Measurements from ENCODE around the gene UMODL1.
A peak's percentile ranks its signal among the peaks of the same experiment; 100 is the strongest.
"Not testable (repeated sequence)": the region's sequence is repeated elsewhere in the genome, so short reads cannot be mapped to it uniquely, and the experiment has no call there.

Gene UMODL1

GRCh38 chr21:42114646-42115045 is 43.5 kb downstream of the UMODL1 start:
- Histone ChIP-seq H3K4me2 (ENCODE audit: low read length, poor library complexity, severe bottlenecking) (no peak overlapping the region), H3K9me3 (ENCODE audit: control insufficient read depth, low read length) (no peaks in the 10 kb centered on the region), H2AK5ac (ENCODE audit: low read length, severe bottlenecking) (no peak overlapping the region), H3K23ac (ENCODE audit: low read length in 2 of 2) (no peak overlapping the region), H3K4me1 (ENCODE audit: control insufficient read depth, insufficient read depth, low read depth, low read length) (no peaks in the 10 kb centered on the region), H2BK12ac (ENCODE audit: low read length in 2 of 2) (no peak overlapping the region), H3K14ac (ENCODE audit: low read length in 2 of 2) (no peak overlapping the region), H2BK15ac (ENCODE audit: low read depth, poor library complexity, severe bottlenecking) (no peak overlapping the region), H3K18ac (ENCODE audit: low read depth in 1 of 2, low read length in 2 of 2) (no peak overlapping the region), H3K36me3 (ENCODE audit: control insufficient read depth in 1 of 2, insufficient read depth in 2 of 2, low read depth in 1 of 2, low read length in 2 of 2) (no peaks in the 10 kb centered on the region), H2BK120ac (ENCODE audit: low read depth, low read length) (no peak overlapping the region), H3K79me1 (replicated peaks; ENCODE audit: low read length, poor library complexity, severe bottlenecking) (no peaks in the 10 kb centered on the region), H2AFZ (ENCODE audit: low read depth, low read length) (no peak overlapping the region), H2BK5ac (ENCODE audit: low read depth, low read length, poor library complexity, severe bottlenecking) (no peak overlapping the region), H3K27ac (ENCODE audit: low read length, poor library complexity, severe bottlenecking) (no peak overlapping the region), H4K91ac (ENCODE audit: low read length) (no peak overlapping the region), H3K4ac (ENCODE audit: low read depth in 1 of 2, low read length in 2 of 2) (no peak overlapping the region), H3K27me3 (ENCODE audit: control insufficient read depth in 1 of 2, insufficient read depth in 1 of 2, low read length in 2 of 2) (peaks cover 41 to 42% of the 10 kb centered on the region in 2 experiments), H4K8ac (ENCODE audit: low read length) (no peak overlapping the region), H3K9ac (ENCODE audit: low read length) (no peak overlapping the region), H3K4me3 (ENCODE audit: insufficient read depth in 1 of 2, low read depth in 1 of 2, low read length in 2 of 2) (no peak overlapping the region)
- 97% methylated on average over 7 of the region's 7 CpGs for WGBS
- DNase-seq = no peak

- Histone ChIP-seq H4K91ac (ENCODE audit: low read length) (no peak overlapping the region), H3K36me3 (ENCODE audit: control insufficient read depth in 1 of 2, insufficient read depth in 2 of 2, low read depth in 1 of 2, low read length in 2 of 2) (no peaks in the 10 kb centered on the region), H3K27me3 (ENCODE audit: control insufficient read depth in 1 of 2, insufficient read depth in 1 of 2, low read length in 2 of 2) (peaks cover 44 to 48% of the 10 kb centered on the region in 2 experiments), H2BK15ac (ENCODE audit: low read depth, poor library complexity, severe bottlenecking) (no peak overlapping the region), H3K18ac (ENCODE audit: low read depth in 1 of 2, low read length in 2 of 2) (no peak overlapping the region), H3K27ac (ENCODE audit: low read length, poor library complexity, severe bottlenecking) (no peak overlapping the region), H2AK5ac (ENCODE audit: low read length, severe bottlenecking) (no peak overlapping the region), H2AFZ (ENCODE audit: low read depth, low read length) (no peak overlapping the region), H4K8ac (ENCODE audit: low read length) (no peak overlapping the region), H2BK120ac (ENCODE audit: low read depth, low read length) (no peak overlapping the region), H3K4me3 (ENCODE audit: insufficient read depth in 1 of 2, low read depth in 1 of 2, low read length in 2 of 2) (no peak overlapping the region), H3K4me2 (ENCODE audit: low read length, poor library complexity, severe bottlenecking) (no peak overlapping the region), H2BK5ac (ENCODE audit: low read depth, low read length, poor library complexity, severe bottlenecking) (no peak overlapping the region), H3K79me1 (replicated peaks; ENCODE audit: low read length, poor library complexity, severe bottlenecking) (no peaks in the 10 kb centered on the region), H3K14ac (ENCODE audit: low read length in 2 of 2) (no peak overlapping the region), H3K4ac (ENCODE audit: low read depth in 1 of 2, low read length in 2 of 2) (no peak overlapping the region), H3K23ac (ENCODE audit: low read length in 2 of 2) (no peak overlapping the region), H3K4me1 (ENCODE audit: control insufficient read depth, insufficient read depth, low read depth, low read length) (no peaks in the 10 kb centered on the region), H3K9ac (ENCODE audit: low read length) (no peak overlapping the region), H2BK12ac (ENCODE audit: low read length in 2 of 2) (no peak overlapping the region), H3K9me3 (ENCODE audit: control insufficient read depth, low read length) (no peaks in the 10 kb centered on the region)
- no peak for DNase-seq
- WGBS = 95% methylated on average over 8 of the region's 8 CpGs
Measured at GRCh38 chr21:42115136-42115683, 44.1 kb downstream of the UMODL1 start.

- H3K27ac ChIP-seq (ENCODE audit: low read length, poor library complexity, severe bottlenecking); H3K36me3 ChIP-seq (ENCODE audit: control insufficient read depth in 1 of 2, insufficient read depth in 2 of 2, low read depth in 1 of 2, low read length in 2 of 2); H4K8ac ChIP-seq (ENCODE audit: low read length); DNase-seq; H2BK15ac ChIP-seq (ENCODE audit: low read depth, poor library complexity, severe bottlenecking); H3K4me2 ChIP-seq (ENCODE audit: low read length, poor library complexity, severe bottlenecking); H2BK12ac ChIP-seq (ENCODE audit: low read length in 2 of 2); H2AK5ac ChIP-seq (ENCODE audit: low read length, severe bottlenecking); H2BK5ac ChIP-seq (ENCODE audit: low read depth, low read length, poor library complexity, severe bottlenecking); H3K79me1 ChIP-seq (replicated peaks; ENCODE audit: low read length, poor library complexity, severe bottlenecking); H3K14ac ChIP-seq (ENCODE audit: low read length in 2 of 2); H3K4me3 ChIP-seq (ENCODE audit: insufficient read depth in 1 of 2, low read depth in 1 of 2, low read length in 2 of 2); H3K4ac ChIP-seq (ENCODE audit: low read depth in 1 of 2, low read length in 2 of 2); H3K9me3 ChIP-seq (ENCODE audit: control insufficient read depth, low read length); H3K18ac ChIP-seq (ENCODE audit: low read depth in 1 of 2, low read length in 2 of 2); H3K4me1 ChIP-seq (ENCODE audit: control insufficient read depth, insufficient read depth, low read depth, low read length); H4K91ac ChIP-seq (ENCODE audit: low read length); H2BK120ac ChIP-seq (ENCODE audit: low read depth, low read length); H2AFZ ChIP-seq (ENCODE audit: low read depth, low read length); H3K23ac ChIP-seq (ENCODE audit: low read length in 2 of 2): not testable (repeated sequence)
- 93% methylated on average over 6 of the region's 6 CpGs for WGBS
- peaks cover 57 to 59% of the 10 kb centered on the region in 2 experiments for H3K27me3 ChIP-seq (ENCODE audit: control insufficient read depth in 1 of 2, insufficient read depth in 1 of 2, low read length in 2 of 2)
- peak overlapping the region; percentile 66 for H3K9ac ChIP-seq (ENCODE audit: low read length)
Measured at GRCh38 chr21:42116551-42116950, 45.4 kb downstream of the UMODL1 start.

- H2BK5ac ChIP-seq (ENCODE audit: low read depth, low read length, poor library complexity, severe bottlenecking) = no peak overlapping the region
- 9% methylated on average over 11 of the region's 15 CpGs for WGBS
- H3K18ac ChIP-seq (ENCODE audit: low read depth in 1 of 2, low read length in 2 of 2) = no peak overlapping the region
- no peak overlapping the region for H3K27ac ChIP-seq (ENCODE audit: low read length, poor library complexity, severe bottlenecking)
- no peaks in the 10 kb centered on the region for H3K36me3 ChIP-seq (ENCODE audit: control insufficient read depth in 1 of 2, insufficient read depth in 2 of 2, low read depth in 1 of 2, low read length in 2 of 2)
- peak overlapping the region; percentile 29 for H2AFZ ChIP-seq (ENCODE audit: low read depth, low read length)
- no peaks in the 10 kb centered on the region for H3K9me3 ChIP-seq (ENCODE audit: control insufficient read depth, low read length)
- H3K9ac ChIP-seq (ENCODE audit: low read length) = peak overlapping the region; percentile 66
- no peak overlapping the region for H3K14ac ChIP-seq (ENCODE audit: low read length in 2 of 2)
- no peak overlapping the region for H2AK5ac ChIP-seq (ENCODE audit: low read length, severe bottlenecking)
- H3K4me3 ChIP-seq (ENCODE audit: insufficient read depth in 1 of 2, low read depth in 1 of 2, low read length in 2 of 2) = peak overlapping the region in 1 of 2 experiments; percentile 65
- H2BK15ac ChIP-seq (ENCODE audit: low read depth, poor library complexity, severe bottlenecking) = no peak overlapping the region
- H2BK12ac ChIP-seq (ENCODE audit: low read length in 2 of 2) = no peak overlapping the region
- peak; percentile 86 for DNase-seq
- no peak overlapping the region for H4K8ac ChIP-seq (ENCODE audit: low read length)
- no peak overlapping the region for H2BK120ac ChIP-seq (ENCODE audit: low read depth, low read length)
- no peak overlapping the region for H3K4ac ChIP-seq (ENCODE audit: low read depth in 1 of 2, low read length in 2 of 2)
- H3K79me1 ChIP-seq (replicated peaks; ENCODE audit: low read length, poor library complexity, severe bottlenecking) = no peaks in the 10 kb centered on the region
- peaks cover 53 to 59% of the 10 kb centered on the region in 2 experiments for H3K27me3 ChIP-seq (ENCODE audit: control insufficient read depth in 1 of 2, insufficient read depth in 1 of 2, low read length in 2 of 2)
- no peaks in the 10 kb centered on the region for H3K4me1 ChIP-seq (ENCODE audit: control insufficient read depth, insufficient read depth, low read depth, low read length)
- H4K91ac ChIP-seq (ENCODE audit: low read length) = no peak overlapping the region
- H3K23ac ChIP-seq (ENCODE audit: low read length in 2 of 2) = no peak overlapping the region
- H3K4me2 ChIP-seq (ENCODE audit: low read length, poor library complexity, severe bottlenecking) = no peak overlapping the region
Measured at GRCh38 chr21:42117229-42117966, 46.3 kb downstream of the UMODL1 start.

Data from mesenchymal stem cell (in vitro differentiated cells and primary cell).